Measurements from ENCODE around the gene CDC42SE2. TPM values are rescaled to one million over a fixed set of nuclear protein-coding genes. Genes with fewer than 3 reads are reported as not detected.
"Not testable (repeated sequence)": the region's sequence is repeated elsewhere in the genome, so short reads cannot be mapped to it uniquely, and the experiment has no call there.

CDC42SE2 gene
- total RNA-seq, 1 donor from 2014 or later = 26.0 TPM

GRCh38 chr5:131277447-131277846 lies 13.6 kb downstream of the CDC42SE2 start:
- DNase-seq (ENCODE audit: extremely low read depth, low read depth, low spot score) = no peak

DNA sequence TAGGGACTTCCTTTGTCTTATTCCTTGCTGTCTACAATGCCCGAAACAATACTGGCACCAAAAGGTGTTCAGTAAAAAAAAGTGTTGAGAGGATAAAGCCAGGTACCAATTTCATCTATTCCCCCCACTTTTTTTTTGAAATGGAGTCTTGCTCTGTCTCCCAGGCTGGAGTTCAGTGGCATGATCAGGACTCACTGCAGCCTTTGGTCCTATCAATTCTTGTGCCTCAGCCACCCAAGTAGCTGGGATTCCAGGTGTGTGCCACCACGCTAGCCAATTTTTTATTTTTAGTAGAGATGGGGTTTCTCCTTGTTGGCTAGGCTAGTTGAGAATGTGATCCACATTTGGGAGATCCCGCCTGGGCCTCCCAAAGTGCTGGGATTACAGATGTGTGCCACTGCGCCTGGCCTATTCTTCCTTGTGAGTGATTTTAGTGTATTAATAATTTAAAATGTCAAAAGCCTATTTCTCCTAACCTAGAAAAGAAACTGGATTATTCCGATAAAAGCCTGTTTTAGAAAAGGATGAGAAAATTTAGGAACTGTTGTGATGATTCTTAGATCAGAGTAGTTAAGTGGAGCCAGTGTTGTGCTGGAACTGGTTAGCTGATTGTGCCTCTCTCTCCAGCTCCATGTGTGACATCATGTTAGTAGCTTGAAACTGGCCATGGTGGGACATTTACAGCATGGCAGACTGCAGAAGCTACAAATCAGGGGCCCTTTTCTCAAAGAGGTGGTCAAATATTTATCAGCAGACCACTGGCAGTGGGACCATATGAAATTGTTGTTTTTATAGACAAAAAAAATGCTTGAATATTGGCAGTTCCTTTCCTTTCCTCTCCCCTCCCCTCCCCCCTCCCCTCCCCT lies 14.3 kb downstream of the CDC42SE2 start:
- DNase-seq (ENCODE audit: extremely low read depth, low read depth, low spot score) = no peak

- DNase-seq (ENCODE audit: extremely low read depth, low read depth, low spot score) = not testable (repeated sequence)
Observed at GRCh38 chr5:131278741-131279124, 14.9 kb downstream of the CDC42SE2 start.

- DNase-seq (ENCODE audit: extremely low read depth, low read depth, low spot score) = no peak
Observed at GRCh38 chr5:131279204-131279603, 15.4 kb downstream of the CDC42SE2 start.

- DNase-seq (ENCODE audit: extremely low read depth, low read depth, low spot score) = no peak
Observed at GRCh38 chr5:131280417-131280816, 16.6 kb downstream of the CDC42SE2 start.

GRCh38 chr5:131281133-131281867 lies 17.4 kb downstream of the CDC42SE2 start:
- no peak for DNase-seq (ENCODE audit: extremely low read depth, low read depth, low spot score)

GRCh38 chr5:131281868-131282234 lies 18.0 kb downstream of the CDC42SE2 start:
- no peak for DNase-seq (ENCODE audit: extremely low read depth, low read depth, low spot score)

- DNase-seq (ENCODE audit: extremely low read depth, low read depth, low spot score) = no peak
Observed at GRCh38 chr5:131282235-131282634, 18.4 kb downstream of the CDC42SE2 start.

DNA sequence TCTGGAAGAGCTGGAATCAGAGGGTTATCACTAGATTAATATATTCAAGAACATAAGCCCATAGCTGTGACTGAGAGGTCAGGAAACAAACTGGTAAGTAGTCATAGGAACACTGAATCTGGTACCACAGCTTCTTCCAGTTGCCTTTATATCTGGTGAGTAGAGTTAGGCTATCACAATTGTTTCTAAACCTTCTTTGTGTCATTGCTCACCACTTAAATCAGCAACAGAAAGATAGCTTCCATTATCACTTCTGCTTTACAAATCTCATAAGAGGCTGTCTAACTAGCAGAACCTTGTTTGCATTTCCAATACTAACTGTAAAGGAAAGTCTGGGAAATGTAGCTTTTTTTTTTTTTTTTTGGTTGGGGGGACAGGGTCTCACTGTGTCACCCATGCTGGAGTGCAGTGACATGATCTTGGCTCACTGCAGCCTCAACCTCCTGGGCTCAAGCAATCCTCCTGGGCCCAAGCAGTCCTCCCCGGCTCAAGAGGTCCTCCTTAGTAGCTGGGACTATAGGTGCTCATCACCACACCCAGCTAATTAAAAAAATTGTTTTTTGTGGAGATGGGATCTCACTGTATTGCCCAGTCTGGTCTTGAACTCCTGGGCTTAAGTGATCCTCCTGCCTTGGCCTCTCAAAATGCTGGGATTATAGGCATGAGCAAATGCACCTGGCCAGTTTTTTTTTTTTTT lies 22.0 kb downstream of the CDC42SE2 start:
- DNase-seq (ENCODE audit: extremely low read depth, low read depth, low spot score) = no peak

GRCh38 chr5:131286400-131286715 lies 22.5 kb downstream of the CDC42SE2 start:
- DNase-seq (ENCODE audit: extremely low read depth, low read depth, low spot score) = no peak

DNA sequence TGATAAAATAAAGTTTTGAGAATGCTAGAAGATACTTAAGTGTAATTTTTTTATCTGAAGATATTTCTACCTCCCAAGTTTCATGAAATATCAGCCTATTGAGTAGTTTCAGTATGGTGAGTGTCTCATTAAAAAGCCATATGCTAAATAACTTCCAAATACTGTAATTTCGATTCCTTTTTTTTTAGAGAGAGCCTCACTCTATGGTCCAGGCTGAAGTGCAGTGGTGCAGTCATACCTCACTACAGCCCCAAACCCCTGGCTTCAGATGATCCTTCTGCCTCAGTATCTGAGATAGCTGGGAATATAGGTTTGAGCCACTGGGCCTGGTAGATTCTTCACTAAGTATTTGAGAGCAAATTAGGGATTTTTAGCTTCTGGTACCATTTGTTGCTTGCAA lies 24.5 kb downstream of the CDC42SE2 start:
- DNase-seq (ENCODE audit: extremely low read depth, low read depth, low spot score) = no peak

DNA sequence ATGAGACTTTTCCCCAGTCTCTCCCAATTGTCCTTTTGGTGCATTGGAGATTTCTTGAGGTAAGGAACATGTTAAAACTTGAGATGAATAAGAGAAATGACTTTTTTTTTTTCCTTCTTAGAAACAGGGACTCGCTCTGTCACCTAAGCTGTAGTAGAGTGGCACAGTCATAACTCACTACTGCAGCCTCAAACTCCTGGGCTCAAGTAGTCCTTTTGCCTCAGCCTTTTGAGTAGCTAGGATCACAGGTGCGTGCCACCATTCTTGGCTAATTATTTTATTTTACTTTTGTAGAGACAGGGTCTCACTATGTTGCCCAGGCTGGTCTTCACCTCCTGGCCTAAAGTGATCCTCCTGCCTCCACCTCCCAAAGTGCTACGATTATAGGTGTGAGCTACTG lies 25.9 kb downstream of the CDC42SE2 start:
- DNase-seq (ENCODE audit: extremely low read depth, low read depth, low spot score) = no peak

DNA sequence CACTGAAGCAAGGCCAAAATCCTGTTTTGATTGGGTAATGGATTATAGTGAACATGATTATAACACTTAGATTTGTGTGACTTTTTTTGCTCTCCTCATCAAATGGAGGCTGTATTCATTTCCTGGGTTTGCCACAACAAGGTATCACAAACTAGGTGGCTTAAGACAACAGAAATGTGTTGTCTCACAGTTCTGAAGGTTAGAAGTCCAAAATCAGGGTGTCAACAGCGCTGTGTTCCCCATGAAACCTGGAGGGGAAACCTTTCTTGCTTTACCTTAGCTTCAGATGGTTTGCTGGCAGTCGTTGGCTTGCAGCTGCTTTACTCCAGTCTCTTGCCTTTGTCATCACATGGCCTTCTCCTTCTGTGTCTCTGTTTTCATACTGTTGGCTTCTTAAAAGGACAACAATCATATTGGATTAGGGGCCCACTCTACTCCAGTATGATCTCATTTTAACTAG lies 32.4 kb downstream of the CDC42SE2 start:
- DNase-seq (ENCODE audit: extremely low read depth, low read depth, low spot score) = no peak

DNA sequence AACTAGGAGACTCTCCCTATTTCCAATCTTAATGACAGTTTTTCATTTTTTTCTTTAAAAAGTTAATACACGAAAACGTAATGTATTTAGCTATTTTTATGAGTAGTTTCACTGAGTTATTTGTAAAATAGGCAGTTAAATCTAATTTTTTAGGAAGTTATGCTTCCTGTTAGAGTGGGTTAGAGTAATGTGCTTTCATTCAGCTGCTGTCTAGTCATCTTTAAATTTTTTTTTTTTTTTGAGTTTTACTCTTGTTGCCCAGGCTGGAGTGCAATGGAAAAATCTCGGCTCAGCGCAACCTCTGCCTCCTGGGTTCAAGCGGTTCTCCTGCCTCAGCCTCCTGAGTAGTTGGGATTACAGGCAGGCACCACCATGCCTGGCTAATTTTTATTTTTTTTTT lies 34.0 kb downstream of the CDC42SE2 start:
- no peak for DNase-seq (ENCODE audit: extremely low read depth, low read depth, low spot score)

DNA sequence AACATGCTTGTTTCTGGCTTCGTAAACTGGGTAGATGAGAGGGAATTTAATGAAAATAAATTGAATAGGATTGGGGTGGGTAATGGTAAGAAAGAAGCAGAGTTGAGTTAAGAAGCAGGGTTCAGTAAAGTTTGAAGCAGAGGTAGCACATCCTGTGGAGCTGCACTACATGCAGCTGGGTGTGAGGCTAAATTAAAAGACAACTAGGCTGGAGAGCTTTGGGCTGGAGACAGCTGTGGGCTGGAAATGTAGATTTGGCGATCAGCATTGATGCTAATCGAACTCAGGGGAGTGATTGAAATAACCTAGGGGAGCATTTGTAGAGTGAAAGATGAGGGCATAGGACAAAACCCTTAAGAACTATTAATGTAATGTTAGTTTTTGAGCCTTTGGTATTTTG lies 35.6 kb downstream of the CDC42SE2 start:
- no peak for DNase-seq (ENCODE audit: extremely low read depth, low read depth, low spot score)

DNA sequence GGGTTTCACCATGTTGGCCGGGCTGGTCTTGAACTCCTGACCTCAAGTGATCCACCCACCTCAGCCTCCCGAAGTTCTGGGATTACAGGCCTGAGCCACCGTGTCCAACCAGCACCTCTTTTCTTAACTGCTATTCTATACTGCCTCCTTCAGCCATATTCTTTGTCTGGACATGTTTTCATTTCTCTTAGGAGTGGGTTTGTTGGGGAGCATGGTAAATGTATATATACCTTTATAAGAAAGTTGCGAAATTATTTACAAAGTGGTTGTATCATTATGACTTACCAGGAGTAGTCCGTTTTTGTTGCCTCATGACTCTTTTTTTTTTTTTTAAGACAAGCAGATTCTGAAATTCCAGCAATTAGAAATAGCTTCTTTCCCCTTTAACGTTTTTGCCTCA lies 38.7 kb downstream of the CDC42SE2 start:
- no peak for DNase-seq (ENCODE audit: extremely low read depth, low read depth, low spot score)

GRCh38 chr5:131303537-131303936 lies 39.7 kb downstream of the CDC42SE2 start:
- no peak for DNase-seq (ENCODE audit: extremely low read depth, low read depth, low spot score)

- no peak for DNase-seq (ENCODE audit: extremely low read depth, low read depth, low spot score)
Observed at GRCh38 chr5:131304414-131304813, 40.6 kb downstream of the CDC42SE2 start.

DNA sequence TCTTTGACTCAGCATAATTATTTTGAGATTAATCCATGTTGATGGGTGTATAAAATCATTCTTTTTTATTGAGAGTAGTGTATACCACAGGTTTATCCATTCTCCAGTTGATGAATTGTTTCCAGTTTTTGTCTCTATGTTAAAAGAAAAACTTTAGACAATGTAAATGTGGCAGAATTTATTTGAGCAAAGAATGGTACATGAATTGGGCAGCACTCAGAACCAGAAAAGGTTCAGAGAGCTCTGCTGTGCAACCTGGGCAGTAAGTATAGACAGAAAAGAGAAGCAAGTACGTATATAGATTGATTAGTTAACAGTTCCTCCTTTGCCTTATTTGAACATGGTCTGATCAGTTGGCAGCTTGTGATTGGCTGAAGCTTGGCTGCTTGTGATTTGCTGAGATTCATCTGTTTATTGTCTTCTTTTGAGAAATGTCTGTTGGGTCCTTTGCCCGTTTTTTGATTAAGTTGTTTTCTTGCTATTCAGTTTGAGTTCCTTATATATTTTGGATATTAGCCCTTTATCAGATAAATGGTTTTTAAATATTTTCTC lies 41.4 kb downstream of the CDC42SE2 start:
- DNase-seq (ENCODE audit: extremely low read depth, low read depth, low spot score) = no peak

GRCh38 chr5:131305906-131306305 lies 42.1 kb downstream of the CDC42SE2 start:
- no peak for DNase-seq (ENCODE audit: extremely low read depth, low read depth, low spot score)

DNA sequence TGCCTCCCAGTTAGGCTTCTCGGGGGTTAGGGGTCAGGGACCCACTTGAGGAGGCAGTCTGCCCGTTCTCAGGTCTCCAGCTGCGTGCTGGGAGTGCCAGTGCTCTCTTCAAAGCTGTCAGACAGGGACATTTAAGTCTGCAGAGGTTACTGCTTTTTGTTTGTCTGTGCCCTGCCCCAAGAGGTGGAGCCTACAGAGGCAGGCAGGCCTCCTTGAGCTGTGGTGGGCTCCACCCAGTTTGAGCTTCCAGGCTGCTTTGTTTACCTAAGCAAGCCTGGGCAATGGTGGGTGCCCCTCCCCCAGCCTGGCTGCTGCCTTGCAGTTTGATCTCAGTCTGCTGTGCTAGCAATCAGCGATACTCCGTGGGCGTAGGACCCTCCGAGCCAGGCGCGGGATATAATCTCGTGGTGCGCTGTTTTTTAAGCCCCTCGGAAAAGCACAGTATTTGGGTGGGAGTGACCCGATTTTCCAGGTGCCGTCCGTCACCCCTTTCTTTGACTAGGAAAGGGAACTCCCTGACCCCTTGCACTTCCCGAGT lies 48.5 kb downstream of the CDC42SE2 start:
- DNase-seq (ENCODE audit: extremely low read depth, low read depth, low spot score) = not testable (repeated sequence)

Measured in glomerular endothelial cell (primary cell).